B cell (primary cell): Measurements from ENCODE around the gene MAP2K1. TPM values are rescaled to one million over a fixed set of nuclear protein-coding genes. Genes with fewer than 3 reads are reported as not detected.

ENCODE experiments used
- ATAC-seq: fragments of 200-7000 bp; cut with Tn5 transposase; one replicate; pipeline ENCODE4 v1.10.0; 2021; ENCODE audit warnings: low read depth, mild to moderate bottlenecking, moderate number of reproducible peaks, moderate library complexity
- CTCF ChIA-PET: fragments of 350-600 bp; sonication (Branson Sonifier 250); formaldehyde crosslinking; loops from one replicate; lab custom pipeline; 2021; ENCODE audit warnings: antibody characterized with exemption, inconsistent platforms; lab: Charles Lee
- POLR2A ChIA-PET: fragments of 350-600 bp; sonication (Branson Sonifier 250); formaldehyde crosslinking; loops from one replicate; lab custom pipeline; 2021; ENCODE audit warnings: antibody characterized with exemption; lab: Charles Lee
- DNase-seq: peaks from one replicate; pipeline ENCODE4 v3.0.0; 2013
- H2AFZ ChIP-seq: 2 replicates; pipeline ENCODE4 v1.6.1; 2012; ENCODE audit warnings: mild to moderate bottlenecking, low read depth, low read length; ENCODE audit not compliant: insufficient read depth, poor library complexity, severe bottlenecking
- H3K27ac ChIP-seq, 2 donors: 1 replicate in 1 of 2; 2 replicates in 1 of 2; pipeline ENCODE4 v1.5.1; 2012 to 2013; ENCODE audit warnings: low read length in 2 of 2, mild to moderate bottlenecking in 2 of 2, moderate library complexity in 1 of 2
- H3K27me3 ChIP-seq, 4 experiments: fragments of 200-600 bp in 1 of 4; sonication (generic) in 1 of 4; replicated peaks in 1 of 4; 1 replicate in 2 of 4; 2 replicates in 2 of 4; pipeline versions ENCODE4 v1.6.1 to v1.7.0; 2013 to 2016; ENCODE audit warnings: low read length in 3 of 4, mild to moderate bottlenecking in 2 of 4, mixed read lengths in 1 of 4, moderate library complexity in 1 of 4; ENCODE audit not compliant: insufficient read depth in 4 of 4, control insufficient read depth in 3 of 4; ENCODE audit errors: control extremely low read depth in 1 of 4
- H3K36me3 ChIP-seq, 2 experiments: replicated peaks in 1 of 2; 1 replicate in 1 of 2; 2 replicates in 1 of 2; pipeline versions ENCODE4 v1.6.1 to v1.7.1; 2013; ENCODE audit warnings: low read length in 1 of 2; ENCODE audit not compliant: insufficient read depth in 2 of 2, control insufficient read depth in 1 of 2; ENCODE audit errors: control extremely low read depth in 1 of 2, extremely low read depth in 1 of 2
- H3K4me1 ChIP-seq, 2 donors: fragments of 200-600 bp in 1 of 2; sonication (generic) in 1 of 2; 1 replicate in 1 of 2; 2 replicates in 1 of 2; pipeline versions ENCODE4 v1.5.1 to v1.6.1; 2013 to 2017; ENCODE audit warnings: low read length in 2 of 2; ENCODE audit not compliant: control insufficient read depth in 2 of 2, insufficient read depth in 2 of 2
- H3K4me2 ChIP-seq: replicated peaks from 2 replicates; pipeline ENCODE3; 2012; ENCODE audit warnings: mild to moderate bottlenecking, low read depth, low read length; ENCODE audit not compliant: poor library complexity, severe bottlenecking
- H3K4me3 ChIP-seq, 5 experiments: fragments of 200-600 bp in 1 of 5; sonication (generic) in 1 of 5; 1 replicate in 3 of 5; 2 replicates in 2 of 5; pipeline versions ENCODE4 v1.5.1 to v1.7.0; 2011 to 2016; ENCODE audit warnings: low read length in 4 of 5, mild to moderate bottlenecking in 4 of 5, low read depth in 2 of 5, control low read depth in 1 of 5, moderate library complexity in 1 of 5; ENCODE audit not compliant: insufficient read depth in 1 of 5; ENCODE audit errors: control extremely low read depth in 1 of 5, extremely low read depth in 1 of 5
- H3K79me2 ChIP-seq: fragments of 200-600 bp; sonication (generic); one replicate; pipeline ENCODE4 v1.6.0; 2016; ENCODE audit warnings: low read length; ENCODE audit not compliant: control insufficient read depth, insufficient read depth
- H3K9ac ChIP-seq: fragments of 200-600 bp; sonication (generic); 2 replicates; pipeline ENCODE4 v1.6.1; 2017; ENCODE audit warnings: mild to moderate bottlenecking, low read length, moderate library complexity
- H3K9me3 ChIP-seq, 3 donors: one replicate each; pipeline versions ENCODE4 v1.6.1 to v1.7.1; 2013; ENCODE audit warnings: low read length in 2 of 3; ENCODE audit not compliant: control insufficient read depth in 2 of 3, insufficient read depth in 1 of 3; ENCODE audit errors: control extremely low read depth in 1 of 3
- H4K20me1 ChIP-seq: 2 replicates; pipeline ENCODE4 v1.6.0; 2012; ENCODE audit warnings: mild to moderate bottlenecking, low read length; ENCODE audit not compliant: insufficient read depth, control insufficient read depth, poor library complexity, severe bottlenecking
- H3K27ac Mint-ChIP-seq: one replicate; pipeline ENCODE4 v1.8.0; 2021; ENCODE audit warnings: mixed read lengths
- H3K27me3 Mint-ChIP-seq: one replicate; pipeline ENCODE4 v1.8.0; 2021; ENCODE audit warnings: mixed read lengths
- H3K4me1 Mint-ChIP-seq: one replicate; pipeline ENCODE4 v1.8.0; 2021; ENCODE audit warnings: mixed read lengths
- H3K4me3 Mint-ChIP-seq: one replicate; pipeline ENCODE4 v1.8.0; 2021; ENCODE audit warnings: mixed read lengths
- H3K9me3 Mint-ChIP-seq: one replicate; pipeline ENCODE4 v1.8.0; 2022; ENCODE audit warnings: mixed read lengths; ENCODE audit not compliant: insufficient read depth
- EZH2 ChIP-seq: IDR thresholded peaks from 2 replicates; pipeline ENCODE4 v1.6.1; 2012; ENCODE audit warnings: borderline replicate concordance, low read depth, mild to moderate bottlenecking, moderate library complexity, low read length; ENCODE audit not compliant: insufficient read depth, poor library complexity, severe bottlenecking
- WGBS: methylation state at CpG from one replicate; pipeline ENCODE4 v1.1.5; 2013; ENCODE audit warnings: missing lambda C conversion rate; ENCODE audit not compliant: insufficient coverage; 5-methylcytosine and 5-hydroxymethylcytosine counted together
- intact Hi-C: fragments of 100-400 bp; cut with micrococcal nuclease; formaldehyde crosslinking; loops from one replicate; pipeline ENCODE4 v1.10.0; 2022
- polyA plus RNA-seq: library from polyadenylated mRNA; depleted of rRNA; stranded (reverse); fragments of >200 nt; gene quantifications from 2 replicates; pipeline ENCODE4 v1.2.3, GENCODE V29; 2012
- total RNA-seq, 2 donors: library from RNA; stranded (reverse); fragments of 120-200 nt in 1 of 2; gene quantifications; 1 replicate in 1 of 2; 2 replicates in 1 of 2; pipeline versions ENCODE4 v1.2.3 to v1.2.4, GENCODE V29; 2013 to 2022
- TF ChIP-seq, protein P1 (sequence below): fragments of 200-600 bp; IDR thresholded peaks from one replicate; pipeline ENCODE4 v1.8.0; 2022; ENCODE audit warnings: antibody characterized with exemption, mild to moderate bottlenecking

The MAP2K1 gene
- total and polyA plus RNA-seq, 2 donors (not counting 1 experiment from before 2014, with no cell fraction given), result 21.6 to 52.3 TPM

GRCh38 chr15:66515901-66516322 is 129.2 kb downstream of the MAP2K1 start:
- H3K9ac ChIP-seq, result no peak overlapping the region
- no peaks in the 10 kb centered on the region for H4K20me1 ChIP-seq
- H3K27me3 ChIP-seq, result no peaks in the 10 kb centered on the region
- DNase-seq, result no peak
- H3K4me3 Mint-ChIP-seq, result no peak overlapping the region
- intact Hi-C loops, result no loop called here
- no peaks in the 10 kb centered on the region for H3K4me1 Mint-ChIP-seq
- CTCF ChIA-PET, result interaction anchor here (1.2 kb wide), 1 partner anchor 17 kb away, joined by 3 read pairs; no protein-coding TSS in a partner anchor
- H3K27me3 Mint-ChIP-seq, result no peaks in the 10 kb centered on the region
- no peaks in the 10 kb centered on the region for H3K9me3 ChIP-seq
- POLR2A ChIA-PET, result no interaction called here
- no peak overlapping the region for H3K27ac ChIP-seq
- H3K4me3 ChIP-seq, result no peak overlapping the region
- H3K4me2 ChIP-seq, result no peak overlapping the region
- TF ChIP-seq EZH2, result no peak
- TF ChIP-seq, protein P1, sequence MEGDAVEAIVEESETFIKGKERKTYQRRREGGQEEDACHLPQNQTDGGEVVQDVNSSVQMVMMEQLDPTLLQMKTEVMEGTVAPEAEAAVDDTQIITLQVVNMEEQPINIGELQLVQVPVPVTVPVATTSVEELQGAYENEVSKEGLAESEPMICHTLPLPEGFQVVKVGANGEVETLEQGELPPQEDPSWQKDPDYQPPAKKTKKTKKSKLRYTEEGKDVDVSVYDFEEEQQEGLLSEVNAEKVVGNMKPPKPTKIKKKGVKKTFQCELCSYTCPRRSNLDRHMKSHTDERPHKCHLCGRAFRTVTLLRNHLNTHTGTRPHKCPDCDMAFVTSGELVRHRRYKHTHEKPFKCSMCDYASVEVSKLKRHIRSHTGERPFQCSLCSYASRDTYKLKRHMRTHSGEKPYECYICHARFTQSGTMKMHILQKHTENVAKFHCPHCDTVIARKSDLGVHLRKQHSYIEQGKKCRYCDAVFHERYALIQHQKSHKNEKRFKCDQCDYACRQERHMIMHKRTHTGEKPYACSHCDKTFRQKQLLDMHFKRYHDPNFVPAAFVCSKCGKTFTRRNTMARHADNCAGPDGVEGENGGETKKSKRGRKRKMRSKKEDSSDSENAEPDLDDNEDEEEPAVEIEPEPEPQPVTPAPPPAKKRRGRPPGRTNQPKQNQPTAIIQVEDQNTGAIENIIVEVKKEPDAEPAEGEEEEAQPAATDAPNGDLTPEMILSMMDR, result no peak
- WGBS, result 94% methylated on average over 2 of the region's 2 CpGs
- ATAC-seq, result no peak
- peaks cover 2 to 21% of the 10 kb centered on the region in 2 experiments for H3K36me3 ChIP-seq
- H2AFZ ChIP-seq, result no peak overlapping the region
- H3K27ac Mint-ChIP-seq, result no peak overlapping the region
- no peaks in the 10 kb centered on the region for H3K4me1 ChIP-seq
- H3K9me3 Mint-ChIP-seq, result no peaks in the 10 kb centered on the region
- H3K79me2 ChIP-seq, result peaks cover 3% of the 10 kb centered on the region

DNA sequence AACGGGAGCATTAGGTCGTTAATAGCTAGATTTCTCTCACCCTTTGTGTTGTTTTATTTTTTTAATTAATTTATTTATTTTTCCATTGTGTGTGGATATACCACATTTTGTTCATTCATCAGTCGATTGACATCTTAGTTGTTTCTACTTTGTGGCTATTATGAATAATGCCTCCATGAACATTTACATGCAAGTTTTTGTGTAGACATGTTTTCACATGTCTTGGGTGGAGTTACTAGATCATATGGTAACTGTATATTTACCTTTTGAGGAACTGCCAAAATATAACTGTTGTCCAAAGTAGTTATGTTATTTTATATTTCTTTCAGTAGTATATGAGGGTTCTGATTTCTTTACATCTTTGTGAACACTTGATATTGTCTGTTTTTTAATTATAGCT is 137.2 kb downstream of the MAP2K1 start:
- Histone ChIP-seq H3K9ac (no peak overlapping the region), H2AFZ (no peak overlapping the region), H3K4me3 (no peak overlapping the region), H3K79me2 (no peaks in the 10 kb centered on the region), H3K36me3 (peaks cover 7 to 12% of the 10 kb centered on the region in 2 experiments), H4K20me1 (no peaks in the 10 kb centered on the region), H3K4me2 (no peak overlapping the region), H3K27me3 (no peaks in the 10 kb centered on the region), H3K27ac (no peak overlapping the region), H3K9me3 (no peaks in the 10 kb centered on the region), H3K4me1 (no peaks in the 10 kb centered on the region)
- no peak for DNase-seq
- no peak for TF ChIP-seq EZH2
- TF ChIP-seq, protein P1, result no peak
- Mint-ChIP-seq H3K27me3 (no peaks in the 10 kb centered on the region), H3K4me1 (no peaks in the 10 kb centered on the region), H3K9me3 (no peaks in the 10 kb centered on the region), H3K27ac (no peak overlapping the region), H3K4me3 (no peak overlapping the region)
- WGBS, result no CpG with 5 or more reads among the region's 3 CpGs
- ChIA-PET CTCF (no interaction called here), POLR2A (no interaction called here)
- ATAC-seq, result no peak
- intact Hi-C loops, result no loop called here
